ENCODE data around the gene TTC33. TPM values are rescaled to one million over a fixed set of nuclear protein-coding genes. Genes with fewer than 3 reads are reported as not detected.
"Not testable (repeated sequence)": the region's sequence is repeated elsewhere in the genome, so short reads cannot be mapped to it uniquely, and the experiment has no call there.

Gene TTC33
- total RNA-seq, 4 donors from 2014 or later = 18.8 to 123 (median 39.7) TPM

DNA sequence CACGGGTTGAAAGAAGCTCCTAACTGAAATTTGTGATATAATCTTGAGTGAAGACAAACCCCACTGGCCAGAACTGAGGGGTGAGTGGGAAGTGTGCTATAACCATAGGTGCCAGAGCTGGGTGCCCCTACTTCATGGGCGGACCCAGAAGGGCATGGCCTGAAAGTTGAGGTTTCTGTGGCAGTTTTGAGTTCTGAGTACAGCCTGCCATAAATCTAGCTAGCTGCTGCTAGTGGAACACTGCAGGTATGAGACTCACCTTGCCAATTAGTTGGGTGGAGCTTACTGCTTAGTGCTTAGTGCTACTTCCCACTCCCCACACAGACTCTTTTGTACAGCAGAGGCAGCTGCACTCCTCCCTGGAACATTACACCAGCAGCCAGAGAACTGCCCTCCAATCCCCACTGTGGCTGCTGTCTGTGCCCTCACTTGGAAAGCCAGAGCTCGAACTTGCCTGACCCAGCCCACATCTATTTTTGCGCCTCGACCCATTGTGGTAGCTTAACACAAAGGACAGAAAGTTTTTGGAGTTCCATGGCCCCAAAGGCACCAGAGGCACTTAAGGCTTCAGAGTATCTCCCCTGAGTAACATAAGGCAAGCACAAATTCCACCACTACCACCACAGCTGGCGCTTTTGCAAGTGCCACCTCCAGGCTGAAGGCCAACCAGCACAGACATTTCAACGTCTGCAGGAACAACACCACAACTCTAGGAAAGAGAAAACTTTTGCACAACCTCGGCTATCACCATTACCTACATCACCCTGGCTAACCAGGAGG is 103.1 kb downstream of the TTC33 start:
- Histone ChIP-seq H3K9me3 (no peaks in the 10 kb centered on the region), H3K27ac (no peak overlapping the region), H3K4me3 (no peak overlapping the region), H3K4me1 (no peaks in the 10 kb centered on the region), H3K27me3 (no peaks in the 10 kb centered on the region), H3K36me3 (no peaks in the 10 kb centered on the region)
- intact Hi-C loops (cut with DNase I; ENCODE audit: low total_unique reads) = no loop called here
- no peak for DNase-seq
- TF ChIP-seq CTCF (IDR thresholded peaks at IDR 0.05) (no peak), POLR2A (IDR thresholded peaks at IDR 0.05) (no peak)

DNA sequence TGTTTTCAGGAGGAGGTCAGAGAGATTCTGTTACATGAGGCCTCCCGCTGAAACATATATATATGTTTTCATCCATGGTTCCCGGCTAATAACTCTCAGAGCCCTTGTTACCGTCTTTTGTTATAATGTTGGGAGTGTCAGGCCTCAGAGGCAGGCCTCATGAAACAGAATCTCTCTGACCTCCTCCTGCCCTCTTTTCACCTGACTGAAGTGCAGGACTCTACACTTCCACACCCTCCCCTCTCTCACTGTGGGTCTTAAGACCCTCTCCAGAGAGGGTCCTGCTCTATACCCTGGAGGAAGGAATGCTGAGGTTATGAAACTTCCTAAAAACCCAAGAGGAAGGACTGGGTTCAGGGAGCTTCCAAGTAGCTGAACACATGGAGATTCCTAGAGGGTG is 104.6 kb downstream of the TTC33 start:
- DNase-seq = no peak
- H3K4me1 ChIP-seq = no peaks in the 10 kb centered on the region
- H3K9me3 ChIP-seq = no peaks in the 10 kb centered on the region
- H3K4me3 ChIP-seq = no peak overlapping the region
- no peaks in the 10 kb centered on the region for H3K36me3 ChIP-seq
- TF ChIP-seq POLR2A (IDR thresholded peaks at IDR 0.05) = no peak
- TF ChIP-seq CTCF (IDR thresholded peaks at IDR 0.05) = no peak
- H3K27ac ChIP-seq = no peak overlapping the region
- intact Hi-C loops (cut with DNase I; ENCODE audit: low total_unique reads) = no loop called here
- no peaks in the 10 kb centered on the region for H3K27me3 ChIP-seq

- H3K27me3 ChIP-seq = no peaks in the 10 kb centered on the region
- H3K4me3 ChIP-seq = no peak overlapping the region
- no peaks in the 10 kb centered on the region for H3K4me1 ChIP-seq
- H3K27ac ChIP-seq = no peak overlapping the region
- TF ChIP-seq CTCF (IDR thresholded peaks at IDR 0.05) (no peak), POLR2A (IDR thresholded peaks at IDR 0.05) (no peak)
- intact Hi-C loops (cut with DNase I; ENCODE audit: low total_unique reads) = no loop called here
- DNase-seq = no peak
- no peaks in the 10 kb centered on the region for H3K9me3 ChIP-seq
- no peaks in the 10 kb centered on the region for H3K36me3 ChIP-seq
Measured at GRCh38 chr5:40649463-40650030, 106.2 kb downstream of the TTC33 start.

DNA sequence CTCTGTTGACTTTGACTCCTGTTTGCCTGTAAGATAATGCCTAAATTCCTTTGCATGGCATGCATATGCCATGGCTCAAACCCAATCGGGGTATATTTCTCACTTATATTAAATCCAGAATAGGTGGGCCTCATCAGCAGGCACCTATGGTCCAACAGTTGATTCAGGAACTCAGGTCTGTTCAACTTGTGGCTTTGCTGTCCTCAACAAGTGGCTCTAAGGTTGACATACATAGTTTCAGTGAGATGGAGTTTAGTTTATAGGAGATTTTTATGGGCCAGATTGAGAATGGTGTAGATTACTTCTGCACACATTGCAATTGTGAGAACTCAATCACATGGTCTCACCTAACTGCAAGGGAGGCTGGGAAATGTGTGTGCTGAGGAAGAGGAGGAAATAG is 107.6 kb downstream of the TTC33 start:
- H3K27ac ChIP-seq = no peak overlapping the region
- TF ChIP-seq CTCF (IDR thresholded peaks at IDR 0.05) (no peak), POLR2A (IDR thresholded peaks at IDR 0.05) (no peak)

DNA sequence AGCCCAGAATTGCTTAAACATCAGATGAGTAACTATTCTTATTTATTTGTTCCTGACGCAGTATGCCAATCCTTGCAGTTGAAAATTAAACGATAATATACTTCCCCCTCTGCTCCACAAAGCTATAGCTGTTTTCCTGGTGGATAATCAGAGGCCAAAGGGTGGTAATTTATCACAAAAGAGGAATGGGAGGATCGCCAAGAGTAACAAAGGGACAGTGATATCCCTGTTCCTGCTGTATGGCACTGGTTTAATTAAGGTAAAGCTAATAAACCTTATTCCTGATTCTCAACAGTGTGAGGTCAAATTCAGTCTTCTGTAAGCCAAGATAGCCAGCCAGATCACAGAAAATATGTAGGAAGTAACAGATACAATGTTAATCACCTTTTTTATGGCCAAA is 109.5 kb downstream of the TTC33 start:
- Histone ChIP-seq H3K4me3 (no peak overlapping the region), H3K9me3 (no peaks in the 10 kb centered on the region), H3K4me1 (no peaks in the 10 kb centered on the region), H3K27ac (no peak overlapping the region), H3K27me3 (no peaks in the 10 kb centered on the region), H3K36me3 (no peaks in the 10 kb centered on the region)
- no peak for DNase-seq
- intact Hi-C loops (cut with DNase I; ENCODE audit: low total_unique reads) = no loop called here
- TF ChIP-seq POLR2A (IDR thresholded peaks at IDR 0.05) (no peak), CTCF (IDR thresholded peaks at IDR 0.05) (no peak)

More for the DNA sequence above, 107.6 kb downstream of the TTC33 start:
- Histone ChIP-seq H3K27me3 (no peaks in the 10 kb centered on the region), H3K36me3 (no peaks in the 10 kb centered on the region), H3K9me3 (no peaks in the 10 kb centered on the region), H3K4me3 (no peak overlapping the region), H3K4me1 (no peaks in the 10 kb centered on the region)
- DNase-seq = no peak
- intact Hi-C loops (cut with DNase I; ENCODE audit: low total_unique reads) = no loop called here

DNA sequence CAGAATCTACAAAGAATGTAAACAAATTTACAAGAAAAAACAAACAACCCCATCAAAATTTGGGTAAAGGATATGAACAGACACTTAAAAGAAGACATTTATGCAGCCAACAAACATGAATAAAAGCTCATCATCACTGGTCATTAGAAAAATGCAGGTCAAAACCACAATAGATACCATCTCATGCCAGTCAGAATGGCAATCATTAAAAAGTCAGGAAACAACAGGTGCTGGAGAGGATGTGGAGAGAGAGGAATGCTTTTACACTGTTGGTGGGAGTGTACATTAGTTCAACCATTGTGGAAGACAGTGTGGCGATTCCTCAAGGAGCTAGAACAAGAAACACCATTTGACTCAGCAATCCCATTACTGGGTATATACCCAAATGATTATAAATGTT is 116.2 kb downstream of the TTC33 start:
- H3K27ac ChIP-seq; DNase-seq; H3K36me3 ChIP-seq; H3K4me3 ChIP-seq; H3K4me1 ChIP-seq; H3K9me3 ChIP-seq; intact Hi-C loops (cut with DNase I; ENCODE audit: low total_unique reads); H3K27me3 ChIP-seq: not testable (repeated sequence)
